ENCODE results near the gene C20orf202.

DNA sequence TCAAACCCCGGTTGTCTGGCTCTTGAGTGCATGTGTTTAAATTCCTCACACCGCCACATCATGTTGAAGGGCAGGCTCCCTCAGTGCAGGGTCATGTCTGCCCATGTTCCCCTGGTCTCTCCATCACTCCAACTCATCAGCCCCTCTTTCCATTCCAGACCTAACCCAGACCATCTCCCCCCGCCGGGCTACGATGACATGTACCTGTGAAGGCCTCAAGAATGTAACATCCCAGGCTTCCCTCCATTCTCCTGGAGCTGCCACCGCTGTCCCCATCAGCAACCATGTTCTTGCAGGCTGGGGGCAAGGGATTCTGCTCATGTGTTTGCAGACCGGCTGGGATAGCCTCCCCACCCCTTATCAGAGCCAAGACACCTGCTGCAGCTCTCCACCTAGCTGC is 38.4 kb upstream of the C20orf202 start:
- TF ChIP-seq, protein P1, sequence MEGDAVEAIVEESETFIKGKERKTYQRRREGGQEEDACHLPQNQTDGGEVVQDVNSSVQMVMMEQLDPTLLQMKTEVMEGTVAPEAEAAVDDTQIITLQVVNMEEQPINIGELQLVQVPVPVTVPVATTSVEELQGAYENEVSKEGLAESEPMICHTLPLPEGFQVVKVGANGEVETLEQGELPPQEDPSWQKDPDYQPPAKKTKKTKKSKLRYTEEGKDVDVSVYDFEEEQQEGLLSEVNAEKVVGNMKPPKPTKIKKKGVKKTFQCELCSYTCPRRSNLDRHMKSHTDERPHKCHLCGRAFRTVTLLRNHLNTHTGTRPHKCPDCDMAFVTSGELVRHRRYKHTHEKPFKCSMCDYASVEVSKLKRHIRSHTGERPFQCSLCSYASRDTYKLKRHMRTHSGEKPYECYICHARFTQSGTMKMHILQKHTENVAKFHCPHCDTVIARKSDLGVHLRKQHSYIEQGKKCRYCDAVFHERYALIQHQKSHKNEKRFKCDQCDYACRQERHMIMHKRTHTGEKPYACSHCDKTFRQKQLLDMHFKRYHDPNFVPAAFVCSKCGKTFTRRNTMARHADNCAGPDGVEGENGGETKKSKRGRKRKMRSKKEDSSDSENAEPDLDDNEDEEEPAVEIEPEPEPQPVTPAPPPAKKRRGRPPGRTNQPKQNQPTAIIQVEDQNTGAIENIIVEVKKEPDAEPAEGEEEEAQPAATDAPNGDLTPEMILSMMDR (IDR thresholded peaks at IDR 0.05): no peak
- TF ChIP-seq POLR2A (IDR thresholded peaks at IDR 0.05): no peak
